Myocyte (in vitro differentiated cells): ENCODE data around the gene CBS. TPM values are rescaled to one million over a fixed set of nuclear protein-coding genes. Genes with fewer than 3 reads are reported as not detected.
"Not testable (repeated sequence)": the region's sequence is repeated elsewhere in the genome, so short reads cannot be mapped to it uniquely, and the experiment has no call there.

Source experiments
- DNase-seq: peaks from one replicate; pipeline ENCODE4 v3.0.0-alpha.2; 2012; ENCODE audit warnings: low read depth
- total RNA-seq: library from RNA; depleted of rRNA; stranded (reverse); fragments of >200 nt; gene quantifications from 2 replicates; pipeline ENCODE4 v1.2.3, GENCODE V29; 2014

CBS gene
- total RNA-seq, 1 donor from 2014 or later: 15.8 TPM

GRCh38 chr21:43027846-43028731 lies 47.5 kb downstream of the CBS start:
- DNase-seq: no peak

- no peak for DNase-seq
These were observed 49.9 kb downstream of the CBS start for GRCh38 chr21:43025636-43026180.

- DNase-seq: no peak
These were observed 51.0 kb downstream of the CBS start for GRCh38 chr21:43024439-43025136.

GRCh38 chr21:43023175-43023574 lies 52.5 kb downstream of the CBS start:
- no peak for DNase-seq

- DNase-seq: no peak
These were observed 53.7 kb downstream of the CBS start for GRCh38 chr21:43021756-43022600.

GRCh38 chr21:43021191-43021590 lies 54.4 kb downstream of the CBS start:
- DNase-seq: no peak

- DNase-seq: no peak
These were observed 54.9 kb downstream of the CBS start for GRCh38 chr21:43020771-43021170.

GRCh38 chr21:43020177-43020576 lies 55.5 kb downstream of the CBS start:
- DNase-seq: no peak

- DNase-seq: no peak
These were observed 57.1 kb downstream of the CBS start for GRCh38 chr21:43018519-43018918.

GRCh38 chr21:43016728-43017127 lies 58.9 kb downstream of the CBS start:
- DNase-seq: no peak

- DNase-seq: no peak
These were observed 59.6 kb downstream of the CBS start for GRCh38 chr21:43015906-43016540.

- no peak for DNase-seq
These were observed 63.0 kb downstream of the CBS start for GRCh38 chr21:43012596-43012995.

- no peak for DNase-seq
These were observed 68.8 kb downstream of the CBS start for GRCh38 chr21:43006874-43007208.

- DNase-seq: not testable (repeated sequence)
These were observed 69.4 kb downstream of the CBS start for GRCh38 chr21:43006051-43006873.

GRCh38 chr21:43005635-43006034 lies 70.0 kb downstream of the CBS start:
- no peak for DNase-seq

- DNase-seq: peak; percentile 71
These were observed 70.7 kb downstream of the CBS start for GRCh38 chr21:43004926-43005325.
